ENCODE data around the gene KLHL17. TPM values are rescaled to one million over a fixed set of nuclear protein-coding genes. Genes with fewer than 3 reads are reported as not detected.

Gene KLHL17
- total and polyA plus RNA-seq, 9 of the 15 experiments (the other 6 are each of a cell fraction or from before 2014, with no cell fraction given), result 0.14 to 84.8 (median 13.0) TPM

DNA sequence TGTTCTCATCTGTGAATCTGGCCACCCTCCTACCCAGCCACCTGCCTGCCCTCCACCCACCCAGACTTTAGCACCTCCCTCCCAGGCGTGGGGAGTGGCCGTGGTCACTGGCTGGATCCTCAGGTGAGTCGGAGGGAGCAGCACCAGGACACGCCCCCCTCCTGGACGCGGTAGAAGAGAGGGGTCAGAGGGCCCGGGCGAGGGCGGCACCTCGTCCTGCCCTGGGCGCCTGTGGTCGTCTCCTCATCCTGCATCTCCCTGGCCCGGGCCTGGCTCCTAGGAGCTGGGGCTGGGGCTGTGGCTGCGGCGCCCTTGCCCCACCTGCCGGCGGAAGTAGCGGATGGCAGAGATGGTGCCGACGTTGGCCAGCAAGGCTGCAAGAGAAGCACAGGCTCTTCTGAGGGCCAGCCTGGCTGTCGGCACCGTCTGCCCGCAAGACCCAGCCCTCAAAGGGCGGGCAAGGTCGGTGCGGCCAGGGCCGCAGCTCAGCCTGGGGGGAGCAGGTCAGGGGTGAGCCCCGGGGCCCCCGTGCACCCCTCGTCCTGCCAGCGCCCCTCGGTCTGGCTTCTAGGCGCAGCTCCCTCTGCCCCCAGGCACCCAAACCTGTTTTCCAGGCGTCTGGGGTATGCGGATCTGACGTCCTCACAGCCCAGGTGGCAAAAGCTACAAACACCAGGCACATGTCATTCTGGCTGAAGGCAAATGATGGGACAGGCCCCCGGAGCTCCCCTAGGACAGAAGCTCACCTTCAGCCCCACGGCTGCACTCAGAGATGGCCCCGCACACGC is 15.7 kb downstream of the KLHL17 start:
- Histone ChIP-seq H3K4me1 (replicated peaks in 1 of 2; ENCODE audit: control insufficient read depth in 2 of 2, insufficient read depth in 2 of 2, low read length in 2 of 2) (peaks cover 0 to 82% of the 10 kb centered on the region in 2 experiments; a peak in 3 of 5 replicates), H2AFZ (ENCODE audit: low read depth, low read length) (peak overlapping the region; percentile 57), H3K36me3 (ENCODE audit: control insufficient read depth, insufficient read depth, low read length) (no peaks in the 10 kb centered on the region), H3K79me2 (ENCODE audit: control insufficient read depth, insufficient read depth, low read length) (no peaks in the 10 kb centered on the region), H3K27ac (ENCODE audit: extremely low read depth, low read depth, low read length) (no peak overlapping the region), H3K9me1 (ENCODE audit: control insufficient read depth, insufficient read depth, low read length) (no peaks in the 10 kb centered on the region), H3K27me3 (ENCODE audit: control insufficient read depth in 2 of 2, insufficient read depth in 2 of 2, low read length in 2 of 2) (peaks cover 11 to 67% of the 10 kb centered on the region in 2 experiments; a peak in 4 of 5 replicates), H3K4me2 (ENCODE audit: insufficient read depth, low read length) (peak overlapping the region; percentile 28), H3K4me3 (peak overlapping the region; percentile 9; the same call in 1 of the 2 replicates), H3K9me3 (replicated peaks; ENCODE audit: control insufficient read depth, insufficient read depth, low read depth, low read length) (no peaks in the 10 kb centered on the region), H4K20me1 (replicated peaks; ENCODE audit: control insufficient read depth, insufficient read depth, low read length) (peaks cover 8% of the 10 kb centered on the region; the same call in 1 of the 2 replicates), H3K9ac (ENCODE audit: insufficient read depth in 1 of 2, low read depth in 2 of 2, low read length in 2 of 2) (peak overlapping the region in 1 of 2 experiments; percentile 77; a peak in 2 of 4 replicates)
- ChIA-PET POLR2A (interaction anchor here (0.6 to 2.2 kb wide), 3 partner anchors 9 to 677 kb away, joined by 3 to 10 read pairs (median 3); partner anchors contain the start of gene PLEKHN1), CTCF (ENCODE audit: low intra/inter-chr PET ratio) (interaction anchor here (1.5 kb wide), 1 partner anchor 107 kb away, joined by 5 read pairs; no protein-coding TSS in a partner anchor)
- FAIRE-seq, result peak; percentile 46
- ATAC-seq, result peak; percentile 76
- in situ Hi-C loops (cut with MboI) (no loop called here), intact Hi-C loops (cut with micrococcal nuclease) (loop anchor here (2.0 kb wide), 1 partner anchor 71 kb away; no protein-coding TSS in a partner anchor)
- BruUV-seq (replicated peaks), result no TSS peak
- WGBS (ENCODE audit: insufficient coverage, low coverage, missing lambda C conversion rate), result 6% methylated on average over 38 of the region's 40 CpGs
- DNase-seq (ENCODE audit: extremely low read depth in 1 of 4, low spot score in 3 of 4), result peak; percentile 51 to 64 (median 55)
- TF ChIP-seq CREM (IDR thresholded peaks at IDR 0.05; ENCODE audit: low read depth), result 0 out of 2 replicates have a peak, but pooled peaks have one; percentile 25
- TF ChIP-seq, protein P1, sequence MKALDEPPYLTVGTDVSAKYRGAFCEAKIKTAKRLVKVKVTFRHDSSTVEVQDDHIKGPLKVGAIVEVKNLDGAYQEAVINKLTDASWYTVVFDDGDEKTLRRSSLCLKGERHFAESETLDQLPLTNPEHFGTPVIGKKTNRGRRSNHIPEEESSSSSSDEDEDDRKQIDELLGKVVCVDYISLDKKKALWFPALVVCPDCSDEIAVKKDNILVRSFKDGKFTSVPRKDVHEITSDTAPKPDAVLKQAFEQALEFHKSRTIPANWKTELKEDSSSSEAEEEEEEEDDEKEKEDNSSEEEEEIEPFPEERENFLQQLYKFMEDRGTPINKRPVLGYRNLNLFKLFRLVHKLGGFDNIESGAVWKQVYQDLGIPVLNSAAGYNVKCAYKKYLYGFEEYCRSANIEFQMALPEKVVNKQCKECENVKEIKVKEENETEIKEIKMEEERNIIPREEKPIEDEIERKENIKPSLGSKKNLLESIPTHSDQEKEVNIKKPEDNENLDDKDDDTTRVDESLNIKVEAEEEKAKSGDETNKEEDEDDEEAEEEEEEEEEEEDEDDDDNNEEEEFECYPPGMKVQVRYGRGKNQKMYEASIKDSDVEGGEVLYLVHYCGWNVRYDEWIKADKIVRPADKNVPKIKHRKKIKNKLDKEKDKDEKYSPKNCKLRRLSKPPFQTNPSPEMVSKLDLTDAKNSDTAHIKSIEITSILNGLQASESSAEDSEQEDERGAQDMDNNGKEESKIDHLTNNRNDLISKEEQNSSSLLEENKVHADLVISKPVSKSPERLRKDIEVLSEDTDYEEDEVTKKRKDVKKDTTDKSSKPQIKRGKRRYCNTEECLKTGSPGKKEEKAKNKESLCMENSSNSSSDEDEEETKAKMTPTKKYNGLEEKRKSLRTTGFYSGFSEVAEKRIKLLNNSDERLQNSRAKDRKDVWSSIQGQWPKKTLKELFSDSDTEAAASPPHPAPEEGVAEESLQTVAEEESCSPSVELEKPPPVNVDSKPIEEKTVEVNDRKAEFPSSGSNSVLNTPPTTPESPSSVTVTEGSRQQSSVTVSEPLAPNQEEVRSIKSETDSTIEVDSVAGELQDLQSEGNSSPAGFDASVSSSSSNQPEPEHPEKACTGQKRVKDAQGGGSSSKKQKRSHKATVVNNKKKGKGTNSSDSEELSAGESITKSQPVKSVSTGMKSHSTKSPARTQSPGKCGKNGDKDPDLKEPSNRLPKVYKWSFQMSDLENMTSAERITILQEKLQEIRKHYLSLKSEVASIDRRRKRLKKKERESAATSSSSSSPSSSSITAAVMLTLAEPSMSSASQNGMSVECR (CRISPR knock-in tag; IDR thresholded peaks at IDR 0.05), result peak; percentile 49; the same call in 1 of the 2 replicates
- TF ChIP-seq CTBP1 (IDR thresholded peaks at IDR 0.05; ENCODE audit: borderline replicate concordance), result peak; percentile 71; the same call in 1 of the 2 replicates
- TF ChIP-seq, protein P2, sequence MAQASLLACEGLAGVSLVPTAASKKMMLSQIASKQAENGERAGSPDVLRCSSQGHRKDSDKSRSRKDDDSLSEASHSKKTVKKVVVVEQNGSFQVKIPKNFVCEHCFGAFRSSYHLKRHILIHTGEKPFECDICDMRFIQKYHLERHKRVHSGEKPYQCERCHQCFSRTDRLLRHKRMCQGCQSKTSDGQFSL (CRISPR knock-in tag; IDR thresholded peaks at IDR 0.05), result peak; percentile 73; the same call in 1 of the 2 replicates
- TF ChIP-seq, protein P2 (tag; IDR thresholded peaks at IDR 0.05), result no peak
- peak; percentile 46; the same call in 1 of the 2 replicates for TF ChIP-seq ESRRA (IDR thresholded peaks at IDR 0.05; ENCODE audit: borderline replicate concordance, low read depth)
- no peak for TF ChIP-seq ZBTB2 (IDR thresholded peaks at IDR 0.05)
- peak; percentile 23 for TF ChIP-seq FIP1L1 (IDR thresholded peaks at IDR 0.05; ENCODE audit: low read depth, low read length, poor library complexity, severe bottlenecking)
- peak; percentile 74 for TF ChIP-seq SP1 (CRISPR knock-in tag; IDR thresholded peaks at IDR 0.05)
- no peak for TF ChIP-seq BRD4 (IDR thresholded peaks at IDR 0.05)
- no peak for TF ChIP-seq THRB (CRISPR knock-in tag; conservative IDR thresholded peaks at IDR 0.05)
- peak; percentile 20; the same call in 1 of the 2 replicates for TF ChIP-seq RBFOX2 (IDR thresholded peaks at IDR 0.05; ENCODE audit: low read depth, low read length)
